K562 (cell line): Measurements from ENCODE around the gene GNA15. TPM values are rescaled to one million over a fixed set of nuclear protein-coding genes. Genes with fewer than 3 reads are reported as not detected.
A peak's percentile ranks its signal among the peaks of the same experiment; 100 is the strongest.

ENCODE experiments used
- ATAC-seq: fragments of 200-7000 bp; cut with Tn5 transposase; 3 replicates; pipeline ENCODE4 v1.9.1; 2020; ENCODE audit warnings: moderate library complexity
- BruUV-seq: library from RNA; stranded (reverse); fragments of 400-500 nt; replicated peaks from 2 replicates; lab custom pipeline; 2021; lab: Mats Ljungman, UMichigan
- CTCF ChIA-PET: fragments of 300-600 bp; formaldehyde crosslinking; extraction: SDS; loops from one replicate; lab custom pipeline; 2021; ENCODE audit warnings: low intra/inter-chr PET ratio; lab: Yijun Ruan, JAX
- POLR2A ChIA-PET: fragments of 300-600, 350-650 bp; sonication (Branson Sonifier 250); formaldehyde crosslinking; extraction: SDS; loops from one replicate; lab custom pipeline; 2021; ENCODE audit warnings: antibody characterized with exemption, inconsistent platforms; lab: Yijun Ruan, JAX
- DNase-seq, 4 experiments: peaks; one replicate each; pipeline versions ENCODE4 v3.0.0 to v3.0.0-alpha.2; 2011 to 2018; ENCODE audit warnings: low spot score in 3 of 4, mixed read lengths in 3 of 4; ENCODE audit errors: extremely low read depth in 1 of 4
- FAIRE-seq: peaks from 2 replicates; lab custom pipeline; 2011; peaks lifted over from hg19 to GRCh38; lab: Jason Lieb, UNC
- H2AFZ ChIP-seq: 2 replicates; pipeline ENCODE4 v1.6.0; 2011; ENCODE audit warnings: low read depth, low read length, control low read depth, inconsistent platforms
- H3K27ac ChIP-seq: fragments of 200-600 bp; 3 replicates; pipeline ENCODE4 v1.8.0; 2011; ENCODE audit warnings: low read depth, mild to moderate bottlenecking, control low read depth, inconsistent platforms, low read length, moderate library complexity, mixed read lengths; ENCODE audit errors: extremely low read depth
- H3K27me3 ChIP-seq, 2 experiments: fragments of 300-600 bp in 1 of 2; 2 replicates in 1 of 2; 3 replicates in 1 of 2; pipeline versions ENCODE4 v1.6.0 to v1.8.0; 2011; ENCODE audit warnings: inconsistent platforms in 2 of 2, low read length in 2 of 2, mild to moderate bottlenecking in 1 of 2, mixed read lengths in 1 of 2, moderate library complexity in 1 of 2; ENCODE audit not compliant: control insufficient read depth in 2 of 2, insufficient read depth in 2 of 2
- H3K36me3 ChIP-seq: fragments of 300-600 bp; 3 replicates; pipeline ENCODE4 v1.8.0; 2011; ENCODE audit warnings: mild to moderate bottlenecking, low read length, inconsistent platforms; ENCODE audit not compliant: control insufficient read depth, insufficient read depth
- H3K4me1 ChIP-seq, 2 experiments: fragments of 200-600 bp in 1 of 2; replicated peaks in 1 of 2; 2 replicates in 1 of 2; 3 replicates in 1 of 2; pipeline versions ENCODE4 v1.5.1 to v1.8.0; 2011; ENCODE audit warnings: inconsistent platforms in 2 of 2, low read length in 2 of 2, mild to moderate bottlenecking in 1 of 2, mixed read lengths in 1 of 2, moderate library complexity in 1 of 2; ENCODE audit not compliant: control insufficient read depth in 2 of 2, insufficient read depth in 2 of 2
- H3K4me2 ChIP-seq: 2 replicates; pipeline ENCODE4 v1.6.1; 2011; ENCODE audit warnings: low read length, control low read depth, inconsistent platforms, mixed read lengths; ENCODE audit not compliant: insufficient read depth
- H3K4me3 ChIP-seq: fragments of 200-600 bp; sonication (generic), shearing (Covaris generic); 2 replicates; pipeline ENCODE4 v1.5.1; 2016; ENCODE audit warnings: control low read depth, inconsistent platforms
- H3K79me2 ChIP-seq: fragments of 200-600 bp; 3 replicates; pipeline ENCODE4 v1.8.0; 2011; ENCODE audit warnings: low read length, inconsistent platforms; ENCODE audit not compliant: control insufficient read depth, insufficient read depth
- H3K9ac ChIP-seq, 2 experiments: 2 replicates each; pipeline versions ENCODE4 v1.6.0 to v1.6.1; 2011; ENCODE audit warnings: low read depth in 2 of 2, low read length in 2 of 2, control low read depth in 1 of 2, inconsistent platforms in 1 of 2, mild to moderate bottlenecking in 1 of 2, mixed read lengths in 1 of 2; ENCODE audit not compliant: insufficient read depth in 1 of 2
- H3K9me1 ChIP-seq: one replicate; pipeline ENCODE4 v1.6.0; 2011; ENCODE audit warnings: inconsistent platforms, mild to moderate bottlenecking, low read length, moderate library complexity; ENCODE audit not compliant: control insufficient read depth, insufficient read depth
- H3K9me3 ChIP-seq: replicated peaks from 2 replicates; pipeline ENCODE4 v1.5.1; 2011; ENCODE audit warnings: low read depth, low read length, inconsistent platforms; ENCODE audit not compliant: control insufficient read depth, insufficient read depth
- H4K20me1 ChIP-seq: replicated peaks from 2 replicates; pipeline ENCODE4 v1.6.1; 2011; ENCODE audit warnings: low read length, inconsistent platforms, mixed read lengths; ENCODE audit not compliant: control insufficient read depth, insufficient read depth
- ARNT ChIP-seq, 2 experiments: fragments of 450-650 bp; IDR thresholded peaks; 2 replicates each; pipeline ENCODE4 v1.6.1; 2016; ENCODE audit warnings: mild to moderate bottlenecking in 1 of 2
- BRD9 ChIP-seq: fragments of 450-650 bp; IDR thresholded peaks from 2 replicates; pipeline ENCODE4 v1.6.1; 2018; ENCODE audit warnings: low read depth; ENCODE audit not compliant: partially characterized antibody
- CBX3 ChIP-seq, 2 experiments: IDR thresholded peaks; 1 replicate in 1 of 2; 2 replicates in 1 of 2; pipeline ENCODE4 v1.6.1; 2012; ENCODE audit warnings: inconsistent platforms in 2 of 2, low read length in 2 of 2, borderline replicate concordance in 1 of 2, control low read depth in 1 of 2
- DPF2 ChIP-seq: fragments of 450-650 bp; IDR thresholded peaks from 2 replicates; pipeline ENCODE4 v1.6.1; 2016
- FOXA3 ChIP-seq, 2 experiments: fragments of 450-650 bp in 1 of 2; sonication (generic) in 1 of 2; formaldehyde crosslinking; IDR thresholded peaks in 1 of 2; conservative IDR thresholded peaks in 1 of 2; 2 replicates each; pipeline versions ENCODE4 v1.4.0 to v1.8.0; 2020 to 2022; ENCODE audit warnings: mild to moderate bottlenecking in 2 of 2, missing genetic modification reagents in 1 of 2
- NCOA4 ChIP-seq: fragments of 450-650 bp; IDR thresholded peaks from 2 replicates; pipeline ENCODE4 v1.6.1; 2018; ENCODE audit warnings: mild to moderate bottlenecking; ENCODE audit not compliant: partially characterized antibody
- NKRF ChIP-seq: fragments of 450-650 bp; IDR thresholded peaks from 2 replicates; pipeline ENCODE4 v1.6.1; 2016; ENCODE audit warnings: borderline replicate concordance
- RERE ChIP-seq: sonication (generic); formaldehyde crosslinking; IDR thresholded peaks from 2 replicates; pipeline ENCODE4 v1.8.0; 2023; ENCODE audit warnings: missing genetic modification reagents, mild to moderate bottlenecking, borderline replicate concordance
- ZBTB43 ChIP-seq: sonication (generic); formaldehyde crosslinking; IDR thresholded peaks from 2 replicates; pipeline ENCODE4 v1.8.0; 2023; ENCODE audit warnings: mild to moderate bottlenecking, missing genetic modification reagents
- ZNF3 ChIP-seq: fragments of 250-450 bp; sonication (Bioruptor Pico); IDR thresholded peaks from 2 replicates; pipeline ENCODE4 v1.5.0; 2021; ENCODE audit warnings: mild to moderate bottlenecking, moderate library complexity
- ZNF311 ChIP-seq: fragments of 250-450 bp; sonication (Bioruptor Pico); IDR thresholded peaks from 2 replicates; pipeline ENCODE4 v1.4.0; 2020; ENCODE audit warnings: mild to moderate bottlenecking, moderate library complexity
- WGBS: fragments of 100-300 bp; shearing (Covaris generic); methylation state at CpG from one replicate; pipeline ENCODE4 v1.1.6; 2016; ENCODE audit warnings: low coverage, mixed read lengths; ENCODE audit not compliant: insufficient coverage; ENCODE audit errors: missing lambda C conversion rate; 5-methylcytosine and 5-hydroxymethylcytosine counted together
- in situ Hi-C: fragments of 300-500 bp; cut with MboI; formaldehyde crosslinking; loops from 4 replicates; pipeline ENCODE4 v1.15.0; 2018; ENCODE audit warnings: inconsistent platforms, mixed read lengths
- intact Hi-C: fragments of 100-400 bp; cut with micrococcal nuclease; formaldehyde crosslinking; loops from 2 replicates; pipeline ENCODE4 v1.14.2; 2022
- polyA plus RNA-seq, 8 experiments: library from polyadenylated mRNA; depleted of rRNA in 4 of 8; stranded (reverse) in 5 of 8; unstranded in 3 of 8; fragments of >200 nt; fragmentation: Nextera tagmentation in 2 of 8; fragmentation: Illumina TruSeq in 1 of 8; extraction: Ambion mirVana in 2 of 8; extraction: Trizol in 1 of 8; gene quantifications; 2 replicates each; pipeline versions ENCODE4 v1.2.1 to v1.2.3, GENCODE V29; 2011 to 2014; ENCODE audit warnings: inconsistent platforms in 1 of 8, missing spikeins in 1 of 8
- total RNA-seq, 7 experiments: library from RNA; depleted of rRNA in 6 of 7; stranded (reverse); fragments of >200 nt in 6 of 7; fragmentation: Illumina TruSeq in 2 of 7; extraction: Trizol in 2 of 7; gene quantifications; 2 replicates each; pipeline versions ENCODE4 v1.2.1 to v1.2.3, GENCODE V29; 2011 to 2021; ENCODE audit warnings: low replicate concordance in 1 of 7

The GNA15 gene
- total and polyA plus RNA-seq, 9 of the 15 experiments (the other 6 are each of a cell fraction or from before 2014, with no cell fraction given), result 0.03 to 0.24 (median 0.11) TPM; not detected in 1

- Histone ChIP-seq H3K9ac (peak overlapping the region in 1 of 2 experiments; percentile 65; a peak in 1 of 4 replicates), H2AFZ (peak overlapping the region; percentile 99), H3K4me1 (peaks cover 21 to 62% of the 10 kb centered on the region in 2 experiments), H3K9me3 (no peaks in the 10 kb centered on the region), H3K79me2 (peaks cover 33% of the 10 kb centered on the region), H3K9me1 (no peaks in the 10 kb centered on the region), H3K27ac (peak overlapping the region; percentile 96), H4K20me1 (peaks cover 12% of the 10 kb centered on the region; the same call in 1 of the 2 replicates), H3K4me3 (no peak overlapping the region), H3K4me2 (peak overlapping the region; percentile 96), H3K27me3 (no peaks in the 10 kb centered on the region), H3K36me3 (peaks cover 21% of the 10 kb centered on the region; the same call in 2 of the 3 replicates)
- intact Hi-C loops (no loop called here), in situ Hi-C loops (no loop called here)
- DNase-seq (peak; percentile 72 to 78 (median 74)), ATAC-seq (no peak), FAIRE-seq (peak; percentile 93)
- POLR2A ChIA-PET, result interaction anchor here (0.6 to 1.0 kb wide), 4 partner anchors 13 to 1361 kb away, joined by 3 to 4 read pairs (median 4); no protein-coding TSS in a partner anchor
- CTCF ChIA-PET, result no interaction called here
- no TSS peak for BruUV-seq
- 27% methylated on average over 13 of the region's 13 CpGs for WGBS
- TF ChIP-seq NKRF (peak; percentile 61; the same call in 1 of the 2 replicates), RERE (CRISPR knock-in tag) (no peak), ZBTB43 (CRISPR knock-in tag) (no peak), DPF2 (peak; percentile 79), NCOA4 (peak; percentile 89), FOXA3 (CRISPR knock-in tag; conservative IDR thresholded peaks at IDR 0.05 in 1 of 2, IDR thresholded peaks at IDR 0.05 in 1 of 2) (peak; percentile 59 to 86; a peak in 3 of 4 replicates), CBX3 (IDR thresholded peaks at IDR 0.05; ENCODE audit: borderline replicate concordance in 1 of 2, low read length in 2 of 2) (peak; percentile 50 to 80), ARNT (IDR thresholded peaks at IDR 0.05) (peak; percentile 83 to 86; a peak in 3 of 4 replicates), ZNF3 (peak; percentile 58; the same call in 1 of the 2 replicates), BRD9 (peak; percentile 58), ZNF311 (CRISPR knock-in tag) (no peak)
Observed at GRCh38 chr19:3183721-3184641, 48.1 kb downstream of the GNA15 start.
